CD14-positive monocyte (primary cell): ENCODE measurements around the gene DTNBP1. TPM values are rescaled to one million over a fixed set of nuclear protein-coding genes. Genes with fewer than 3 reads are reported as not detected.

Experiments used
- DNase-seq, 3 donors: peaks; one replicate each; pipeline ENCODE4 v3.0.0-alpha.2; 2011 to 2022
- H2AFZ ChIP-seq: 2 replicates; pipeline ENCODE4 v1.6.0; 2012; ENCODE audit warnings: mild to moderate bottlenecking, low read depth, low read length, inconsistent platforms; ENCODE audit not compliant: insufficient read depth, poor library complexity, severe bottlenecking
- H3K27ac ChIP-seq, 2 donors: 1 replicate in 1 of 2; 2 replicates in 1 of 2; pipeline ENCODE4 v1.5.1; 2012 to 2013; ENCODE audit warnings: low read length in 2 of 2, control low read depth in 1 of 2, inconsistent platforms in 1 of 2, low read depth in 1 of 2, mild to moderate bottlenecking in 1 of 2
- H3K27me3 ChIP-seq, 2 donors: one replicate each; pipeline versions ENCODE4 v1.6.0 to v1.6.1; 2011 to 2013; ENCODE audit warnings: low read length in 2 of 2; ENCODE audit not compliant: control insufficient read depth in 2 of 2, insufficient read depth in 2 of 2
- H3K36me3 ChIP-seq, 2 donors: replicated peaks in 1 of 2; 1 replicate in 1 of 2; 2 replicates in 1 of 2; pipeline versions ENCODE4 v1.5.1 to v1.6.1; 2012 to 2013; ENCODE audit warnings: low read length in 2 of 2, control low read depth in 1 of 2, inconsistent platforms in 1 of 2, mild to moderate bottlenecking in 1 of 2; ENCODE audit not compliant: insufficient read depth in 2 of 2, control insufficient read depth in 1 of 2
- H3K4me1 ChIP-seq, 2 donors: 1 replicate in 1 of 2; 2 replicates in 1 of 2; pipeline versions ENCODE4 v1.5.1 to v1.6.1; 2012 to 2013; ENCODE audit warnings: low read length in 2 of 2, control low read depth in 1 of 2, inconsistent platforms in 1 of 2, mild to moderate bottlenecking in 1 of 2, moderate library complexity in 1 of 2; ENCODE audit not compliant: insufficient read depth in 2 of 2, control insufficient read depth in 1 of 2
- H3K4me2 ChIP-seq: replicated peaks from 2 replicates; pipeline ENCODE3; 2012; ENCODE audit warnings: low read length, moderate library complexity, mild to moderate bottlenecking; ENCODE audit not compliant: poor library complexity, severe bottlenecking; ENCODE audit errors: extremely low read depth
- H3K4me3 ChIP-seq, 3 experiments: fragments of 200-600 bp in 1 of 3; sonication (generic) in 1 of 3; replicated peaks in 1 of 3; 1 replicate in 2 of 3; 2 replicates in 1 of 3; pipeline ENCODE4 v1.5.1; 2011 to 2013; ENCODE audit warnings: low read length in 3 of 3, mild to moderate bottlenecking in 3 of 3, control low read depth in 2 of 3, low read depth in 2 of 3, inconsistent platforms in 1 of 3, moderate library complexity in 1 of 3
- H3K79me2 ChIP-seq: 2 replicates; pipeline ENCODE4 v1.6.0; 2012; ENCODE audit warnings: mild to moderate bottlenecking, control low read depth, inconsistent platforms, low read length, moderate library complexity; ENCODE audit not compliant: insufficient read depth
- H3K9ac ChIP-seq: 2 replicates; pipeline ENCODE4 v1.6.0; 2017; ENCODE audit warnings: low read length, mild to moderate bottlenecking; ENCODE audit not compliant: insufficient read depth, poor library complexity, severe bottlenecking
- H3K9me3 ChIP-seq, 2 donors: replicated peaks in 1 of 2; 1 replicate in 1 of 2; 2 replicates in 1 of 2; pipeline versions ENCODE4 v1.5.1 to v1.6.1; 2012 to 2013; ENCODE audit warnings: low read length in 2 of 2, control low read depth in 1 of 2; ENCODE audit not compliant: control insufficient read depth in 1 of 2, insufficient read depth in 1 of 2
- H4K20me1 ChIP-seq: 2 replicates; pipeline ENCODE4 v1.6.0; 2012; ENCODE audit warnings: mild to moderate bottlenecking, low read length, control low read depth, moderate library complexity; ENCODE audit not compliant: insufficient read depth
- H3K27ac Mint-ChIP-seq, 7 donors: one replicate each; pipeline ENCODE4 v1.8.0; 2020; ENCODE audit warnings: mild to moderate bottlenecking in 7 of 7, mixed read lengths in 7 of 7, moderate library complexity in 6 of 7, inconsistent platforms in 2 of 7
- H3K27me3 Mint-ChIP-seq, 3 donors: one replicate each; pipeline ENCODE4 v1.8.0; 2021 to 2022; ENCODE audit warnings: low read depth in 3 of 3, mild to moderate bottlenecking in 3 of 3, mixed read lengths in 3 of 3, moderate library complexity in 3 of 3, inconsistent platforms in 1 of 3
- H3K36me3 Mint-ChIP-seq, 2 donors: one replicate each; pipeline ENCODE4 v1.8.0; 2020; ENCODE audit warnings: mixed read lengths in 2 of 2, inconsistent platforms in 1 of 2, mild to moderate bottlenecking in 1 of 2
- H3K4me1 Mint-ChIP-seq: one replicate; pipeline ENCODE4 v1.8.0; 2020; ENCODE audit warnings: mild to moderate bottlenecking, mixed read lengths
- H3K4me3 Mint-ChIP-seq, 2 donors: one replicate each; pipeline ENCODE4 v1.8.0; 2020; ENCODE audit warnings: mild to moderate bottlenecking in 2 of 2, mixed read lengths in 2 of 2, moderate library complexity in 1 of 2
- H3K9me3 Mint-ChIP-seq, 7 donors: one replicate each; pipeline ENCODE4 v1.8.0; 2020 to 2022; ENCODE audit warnings: mixed read lengths in 7 of 7, mild to moderate bottlenecking in 6 of 7, moderate library complexity in 6 of 7, inconsistent platforms in 2 of 7
- WGBS: methylation state at CpG from one replicate; pipeline ENCODE4 v1.1.5; 2013; ENCODE audit warnings: missing lambda C conversion rate; ENCODE audit not compliant: insufficient coverage; 5-methylcytosine and 5-hydroxymethylcytosine counted together
- intact Hi-C, 2 donors: fragments of 100-400 bp; cut with micrococcal nuclease; formaldehyde crosslinking; loops; one replicate each; pipeline versions ENCODE4 v1.15.0 to v1.15.1; 2023
- polyA plus RNA-seq, 3 donors: library from polyadenylated mRNA; depleted of rRNA in 1 of 3; unstranded in 2 of 3; stranded (reverse) in 1 of 3; fragments of 300-500 nt in 2 of 3; fragments of >200 nt in 1 of 3; fragmentation: Illumina TruSeq in 2 of 3; gene quantifications; 1 replicate in 2 of 3; 2 replicates in 1 of 3; pipeline ENCODE4 v1.2.3, GENCODE V29; 2012 to 2021
- TF ChIP-seq, protein P1 (sequence below): fragments of 200-600 bp; IDR thresholded peaks from one replicate; pipeline ENCODE4 v1.8.0; 2022; ENCODE audit warnings: antibody characterized with exemption, mild to moderate bottlenecking

DTNBP1 gene
- polyA plus RNA-seq, 3 donors, result 19.7 to 26.9 (median 20.5) TPM

DNA sequence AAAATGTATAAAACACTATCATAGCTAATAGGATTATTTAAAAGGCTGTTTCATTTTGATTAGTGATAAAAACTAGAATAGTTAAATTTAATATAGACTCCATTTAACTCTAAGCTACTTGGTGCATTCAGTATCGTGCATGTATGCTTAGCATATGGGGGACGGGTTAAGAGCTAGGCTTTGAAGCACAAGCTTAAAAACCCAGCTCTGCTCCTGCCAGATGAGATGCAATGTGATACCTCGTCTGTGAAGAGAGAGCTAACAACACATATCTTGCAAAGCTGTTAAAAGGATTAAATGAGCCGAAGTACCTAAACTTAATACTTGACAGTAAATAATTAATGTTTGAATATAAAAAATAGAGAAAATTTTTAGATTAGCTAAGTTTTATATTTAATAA is 42.2 kb downstream of the DTNBP1 start:
- no peak overlapping the region for H3K27ac ChIP-seq
- Mint-ChIP-seq H3K9me3 (no peaks in the 10 kb centered on the region), H3K36me3 (peaks cover 9 to 16% of the 10 kb centered on the region in 2 donors), H3K27ac (no peak overlapping the region), H3K4me3 (no peak overlapping the region), H3K4me1 (peaks cover 28% of the 10 kb centered on the region), H3K27me3 (no peaks in the 10 kb centered on the region)
- H3K9ac ChIP-seq, result no peak overlapping the region
- H2AFZ ChIP-seq, result no peak overlapping the region
- no peaks in the 10 kb centered on the region for H3K9me3 ChIP-seq
- H3K4me2 ChIP-seq, result no peak overlapping the region
- TF ChIP-seq, protein P1, sequence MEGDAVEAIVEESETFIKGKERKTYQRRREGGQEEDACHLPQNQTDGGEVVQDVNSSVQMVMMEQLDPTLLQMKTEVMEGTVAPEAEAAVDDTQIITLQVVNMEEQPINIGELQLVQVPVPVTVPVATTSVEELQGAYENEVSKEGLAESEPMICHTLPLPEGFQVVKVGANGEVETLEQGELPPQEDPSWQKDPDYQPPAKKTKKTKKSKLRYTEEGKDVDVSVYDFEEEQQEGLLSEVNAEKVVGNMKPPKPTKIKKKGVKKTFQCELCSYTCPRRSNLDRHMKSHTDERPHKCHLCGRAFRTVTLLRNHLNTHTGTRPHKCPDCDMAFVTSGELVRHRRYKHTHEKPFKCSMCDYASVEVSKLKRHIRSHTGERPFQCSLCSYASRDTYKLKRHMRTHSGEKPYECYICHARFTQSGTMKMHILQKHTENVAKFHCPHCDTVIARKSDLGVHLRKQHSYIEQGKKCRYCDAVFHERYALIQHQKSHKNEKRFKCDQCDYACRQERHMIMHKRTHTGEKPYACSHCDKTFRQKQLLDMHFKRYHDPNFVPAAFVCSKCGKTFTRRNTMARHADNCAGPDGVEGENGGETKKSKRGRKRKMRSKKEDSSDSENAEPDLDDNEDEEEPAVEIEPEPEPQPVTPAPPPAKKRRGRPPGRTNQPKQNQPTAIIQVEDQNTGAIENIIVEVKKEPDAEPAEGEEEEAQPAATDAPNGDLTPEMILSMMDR, result no peak
- H3K79me2 ChIP-seq, result peaks cover 77% of the 10 kb centered on the region
- DNase-seq, result no peak
- no peak overlapping the region for H3K4me3 ChIP-seq
- no peaks in the 10 kb centered on the region for H3K27me3 ChIP-seq
- peaks cover 21% of the 10 kb centered on the region for H4K20me1 ChIP-seq
- 100% methylated on average over 2 of the region's 4 CpGs for WGBS
- peaks cover 21 to 27% of the 10 kb centered on the region in 2 donors for H3K4me1 ChIP-seq
- H3K36me3 ChIP-seq, result peaks cover 3 to 25% of the 10 kb centered on the region in 2 donors
- intact Hi-C loops, result loop anchor here in 1 of 2 donors (5.0 kb wide), 1 partner anchor 128 kb away; no protein-coding TSS in a partner anchor

DNA sequence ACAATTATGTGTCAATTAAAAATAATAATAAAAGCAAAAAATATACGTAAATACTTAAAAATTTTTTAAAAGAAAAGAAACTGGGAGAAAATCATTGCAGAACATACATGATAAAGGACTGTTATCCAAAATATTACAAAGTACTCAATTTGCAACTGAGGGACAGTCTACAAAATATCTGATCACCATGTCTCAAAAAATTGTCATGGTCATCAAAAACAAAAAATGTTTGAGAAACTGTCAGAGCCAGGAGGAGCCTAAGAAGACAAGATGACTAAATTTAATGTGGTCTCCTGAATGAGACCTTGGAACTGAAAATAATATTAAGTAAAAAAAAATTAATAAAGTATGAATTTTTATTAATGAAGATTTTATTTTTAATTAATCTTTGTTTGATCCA is 43.5 kb downstream of the DTNBP1 start:
- peaks cover 0 to under 1% (median 0%) of the 10 kb centered on the region in 7 donors for H3K9me3 Mint-ChIP-seq
- H3K4me1 Mint-ChIP-seq, result peaks cover 29% of the 10 kb centered on the region
- TF ChIP-seq, protein P1, result no peak

More for the DNA sequence above, 43.5 kb downstream of the DTNBP1 start:
- H3K36me3 Mint-ChIP-seq, result peaks cover 18 to 21% of the 10 kb centered on the region in 2 donors
- H3K79me2 ChIP-seq, result peaks cover 77% of the 10 kb centered on the region
- peaks cover 21 to 27% of the 10 kb centered on the region in 2 donors for H3K4me1 ChIP-seq
- H3K9me3 ChIP-seq, result no peaks in the 10 kb centered on the region
- intact Hi-C loops, result no loop called here
- H3K4me3 Mint-ChIP-seq, result no peak overlapping the region
- H4K20me1 ChIP-seq, result peaks cover 17% of the 10 kb centered on the region
- H3K27ac Mint-ChIP-seq, result no peak overlapping the region
- no peak for DNase-seq
- no peak overlapping the region for H3K4me3 ChIP-seq
- peaks cover 5 to 26% of the 10 kb centered on the region in 2 donors for H3K36me3 ChIP-seq
- H3K27me3 ChIP-seq, result no peaks in the 10 kb centered on the region
- H3K27me3 Mint-ChIP-seq, result no peaks in the 10 kb centered on the region
- H3K9ac ChIP-seq, result no peak overlapping the region
- H3K27ac ChIP-seq, result no peak overlapping the region
- H3K4me2 ChIP-seq, result no peak overlapping the region
- no peak overlapping the region for H2AFZ ChIP-seq
- no CpG with 5 or more reads among the region's 1 CpG for WGBS
